UCSD-AML1 (cell line): Measurements from ENCODE around the gene GSPT1.
A peak's percentile ranks its signal among the peaks of the same experiment; 100 is the strongest.
"Not testable (repeated sequence)": the region's sequence is repeated elsewhere in the genome, so short reads cannot be mapped to it uniquely, and the experiment has no call there.

Experiments
- DNase-seq: peaks from one replicate; lab custom pipeline; 2025; ENCODE audit not compliant: unreplicated experiment; lab: John Stamatoyannopoulos, UW

Gene GSPT1

GRCh38 chr16:11915644-11916523, at the start of gene GSPT1:
TSS of gene GSPT1 (minus strand) at chr16:11915956. CDS start at chr16:11915720, 236 bp downstream.
- peak; percentile 99 for DNase-seq

GRCh38 chr16:11964761-11965551, 49.2 kb upstream of the GSPT1 start, which contains the start of gene TNFRSF17:
TSS of gene TNFRSF17 (plus strand) at chr16:11965210. CDS start at chr16:11965325, 115 bp downstream.
- DNase-seq, result no peak

- DNase-seq, result no peak
Observed at GRCh38 chr16:11963706-11964105, 48.0 kb upstream of the GSPT1 start.

GRCh38 chr16:11962978-11963377, 47.2 kb upstream of the GSPT1 start:
- DNase-seq, result not testable (repeated sequence)

GRCh38 chr16:11962457-11962856, 46.7 kb upstream of the GSPT1 start:
- not testable (repeated sequence) for DNase-seq

GRCh38 chr16:11957591-11958395, 42.0 kb upstream of the GSPT1 start:
- DNase-seq, result no peak

DNA sequence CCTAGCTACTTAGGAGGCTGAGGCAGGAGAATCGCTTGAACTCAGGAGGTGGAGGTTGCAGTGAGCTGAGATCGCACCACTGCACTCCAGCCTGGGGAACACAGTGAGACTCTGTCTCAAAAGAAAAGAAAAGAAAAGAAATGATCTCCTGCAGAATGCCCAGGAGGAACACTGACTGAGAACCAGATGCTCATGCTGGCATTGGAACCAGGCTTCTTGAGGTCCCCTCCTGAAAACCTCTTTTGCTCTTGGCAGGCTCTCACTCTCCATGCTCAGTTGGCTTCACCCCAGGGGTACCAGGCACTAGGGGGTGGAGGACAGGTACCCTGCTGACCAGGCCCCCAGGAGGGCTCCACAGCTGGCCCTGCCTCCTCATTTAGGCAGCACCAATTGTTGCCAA, 40.8 kb upstream of the GSPT1 start:
- DNase-seq, result no peak

GRCh38 chr16:11955713-11956123, 40.0 kb upstream of the GSPT1 start:
- DNase-seq, result no peak

GRCh38 chr16:11953576-11953975, 37.8 kb upstream of the GSPT1 start:
- not testable (repeated sequence) for DNase-seq

DNA sequence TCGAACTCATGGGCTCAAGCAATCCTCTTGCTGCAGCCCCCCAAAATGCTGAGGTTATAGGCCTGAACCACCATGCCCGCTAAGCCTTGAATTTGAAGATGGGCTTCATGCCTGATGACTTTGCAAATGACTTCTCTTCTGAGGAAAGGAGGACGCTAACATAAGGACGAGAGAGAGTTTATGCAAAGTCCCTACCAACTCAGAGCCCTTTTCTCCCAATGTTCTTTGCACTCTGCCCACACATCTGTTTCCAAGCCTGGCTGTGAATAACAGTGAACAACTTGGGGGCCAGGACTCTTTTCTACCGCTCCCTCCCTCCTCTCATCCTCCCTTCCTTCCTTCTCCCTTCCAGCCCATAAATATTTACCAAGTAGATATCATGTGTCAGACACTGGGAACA, 34.6 kb upstream of the GSPT1 start:
- no peak for DNase-seq

DNA sequence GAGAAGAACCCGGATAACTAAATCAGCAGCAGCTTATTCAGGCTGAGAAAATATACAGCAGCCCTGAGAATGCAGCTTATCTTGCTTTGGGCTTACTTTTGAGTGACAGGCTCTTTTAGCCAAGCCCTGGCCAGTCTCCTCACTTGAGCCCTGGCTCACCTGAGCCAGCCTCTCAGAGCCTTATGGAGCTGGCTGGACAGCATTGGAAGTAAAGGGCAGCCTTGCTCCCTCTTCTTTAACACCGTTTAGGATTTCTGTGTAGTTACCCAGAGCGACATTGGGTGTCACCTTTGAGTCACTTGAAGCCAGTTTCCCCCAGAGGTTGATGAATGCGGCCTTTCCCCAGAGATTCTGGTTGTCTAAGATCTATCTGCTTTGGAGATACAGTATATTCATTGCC, 33.8 kb upstream of the GSPT1 start:
- DNase-seq, result no peak

- no peak for DNase-seq
Observed at GRCh38 chr16:11948819-11949218, 33.1 kb upstream of the GSPT1 start.

DNA sequence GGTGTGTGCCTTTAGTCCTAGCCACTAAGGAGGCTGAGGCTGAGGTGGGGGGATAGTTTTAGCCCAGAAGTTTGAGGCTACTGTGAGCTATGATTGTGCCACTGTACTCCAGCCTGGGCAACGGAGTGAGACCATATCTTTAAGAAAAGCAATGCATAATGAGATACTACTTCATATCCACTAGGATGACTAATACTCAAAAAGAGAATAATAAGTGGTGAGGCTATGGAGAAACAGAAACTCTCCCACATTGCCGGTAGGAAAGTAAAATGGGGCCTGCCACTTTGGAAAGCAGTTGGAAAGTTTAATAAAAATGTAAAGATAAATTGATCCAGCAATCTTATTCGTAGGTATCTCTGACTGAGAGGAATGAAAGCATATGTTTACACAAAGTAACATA, 30.7 kb upstream of the GSPT1 start:
- no peak for DNase-seq

DNA sequence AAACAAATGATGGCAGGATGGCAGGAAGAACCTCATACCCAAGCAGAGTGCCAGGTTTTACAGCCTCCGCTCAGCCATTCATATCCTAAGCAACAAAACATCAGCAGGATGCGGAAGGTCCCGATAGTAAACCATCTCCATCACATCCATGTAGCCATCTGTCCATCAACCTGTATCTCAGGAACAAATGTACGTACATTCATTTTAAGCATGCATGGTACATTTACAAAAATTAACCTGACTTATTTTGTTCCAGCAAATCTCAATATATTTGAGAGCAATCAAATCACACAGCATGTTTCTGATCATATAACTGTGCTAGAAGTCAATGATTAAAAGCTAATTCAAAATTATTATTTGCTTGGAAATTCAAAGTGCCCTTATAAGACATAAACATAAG, 26.2 kb upstream of the GSPT1 start, which contains the start of gene NPIPB2:
Gene NPIPB2, minus strand, starts transcription at position 101 of the 400 bp plus-strand sequence. Its CDS starts 0 bp downstream, at position 101.
- DNase-seq, result not testable (repeated sequence)

DNA sequence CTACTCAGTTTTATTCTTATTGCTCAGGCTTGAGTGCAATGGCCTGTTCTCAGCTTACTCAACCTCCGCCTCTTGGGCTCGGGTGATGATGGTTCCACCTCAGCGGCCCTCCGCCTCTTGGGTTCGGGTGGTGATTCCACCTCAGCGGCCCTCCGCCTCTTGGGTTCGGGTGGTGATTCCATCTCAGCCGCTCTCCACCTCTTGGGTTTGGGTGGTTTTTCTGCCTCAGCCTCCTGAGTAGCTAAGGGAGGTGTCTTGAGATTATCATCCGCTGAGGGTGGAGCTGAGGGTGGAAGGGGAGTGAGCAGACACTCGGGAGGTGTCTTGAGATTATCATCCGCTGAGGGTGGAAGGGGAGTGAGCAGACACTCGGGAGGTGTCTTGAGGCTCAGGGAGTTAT, 11.6 kb upstream of the GSPT1 start:
- not testable (repeated sequence) for DNase-seq

DNA sequence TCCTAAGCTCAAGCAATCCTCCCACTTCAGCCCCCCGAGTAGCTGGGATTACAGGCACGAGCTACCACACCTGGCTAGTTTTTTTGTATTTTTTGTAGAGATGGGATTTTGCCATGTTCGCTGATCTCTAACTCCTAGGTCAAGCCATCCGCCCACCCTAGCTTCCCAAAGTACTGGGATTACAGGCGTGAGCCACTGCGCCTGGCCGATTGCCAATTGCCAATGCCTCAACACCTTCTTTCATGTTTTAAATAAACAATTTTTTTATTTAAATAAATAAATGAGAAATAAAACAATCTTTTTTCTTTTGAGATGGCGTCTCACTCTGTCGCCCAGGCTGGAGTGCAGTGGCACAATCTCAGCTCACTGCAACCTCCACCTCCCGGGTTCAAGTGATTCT, 8.3 kb upstream of the GSPT1 start:
- not testable (repeated sequence) for DNase-seq

GRCh38 chr16:11916524-11917285, 949 bp upstream of the GSPT1 start:
- no peak for DNase-seq

DNA sequence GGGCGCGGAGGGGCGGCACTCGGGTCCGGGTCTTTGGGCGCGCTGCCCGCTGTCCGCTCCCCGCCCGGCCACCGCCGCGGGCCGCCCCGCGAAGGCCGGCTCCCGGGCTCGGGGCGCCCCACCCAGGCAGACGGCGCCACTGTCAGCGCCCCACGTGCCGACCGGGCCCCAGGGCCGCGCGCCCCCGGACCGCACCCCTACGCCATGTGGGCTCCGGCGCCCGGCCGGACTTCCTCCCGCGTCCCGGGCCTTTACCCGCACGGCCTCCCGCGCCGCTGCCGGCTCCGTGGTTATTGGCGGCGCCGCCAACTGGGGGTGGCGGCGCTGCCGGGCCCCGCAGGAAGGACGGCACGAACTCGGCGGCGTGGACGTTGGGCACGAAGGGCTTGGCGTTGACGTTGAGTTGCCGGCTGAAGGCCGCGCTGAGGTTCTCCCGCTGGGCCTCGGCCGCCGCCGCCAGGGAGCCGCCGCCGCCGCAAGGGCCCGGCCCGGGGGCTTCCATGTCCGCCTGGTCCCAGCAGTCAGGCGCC, 577 bp downstream of the GSPT1 start:
- DNase-seq, result peak; percentile 50

- peak; percentile 29 for DNase-seq
Observed at GRCh38 chr16:11914210-11915113, 1.3 kb downstream of the GSPT1 start.
